ENCODE data around the gene MYL3.
"Not testable (repeated sequence)": the region's sequence is repeated elsewhere in the genome, so short reads cannot be mapped to it uniquely, and the experiment has no call there.

MYL3 gene

DNA sequence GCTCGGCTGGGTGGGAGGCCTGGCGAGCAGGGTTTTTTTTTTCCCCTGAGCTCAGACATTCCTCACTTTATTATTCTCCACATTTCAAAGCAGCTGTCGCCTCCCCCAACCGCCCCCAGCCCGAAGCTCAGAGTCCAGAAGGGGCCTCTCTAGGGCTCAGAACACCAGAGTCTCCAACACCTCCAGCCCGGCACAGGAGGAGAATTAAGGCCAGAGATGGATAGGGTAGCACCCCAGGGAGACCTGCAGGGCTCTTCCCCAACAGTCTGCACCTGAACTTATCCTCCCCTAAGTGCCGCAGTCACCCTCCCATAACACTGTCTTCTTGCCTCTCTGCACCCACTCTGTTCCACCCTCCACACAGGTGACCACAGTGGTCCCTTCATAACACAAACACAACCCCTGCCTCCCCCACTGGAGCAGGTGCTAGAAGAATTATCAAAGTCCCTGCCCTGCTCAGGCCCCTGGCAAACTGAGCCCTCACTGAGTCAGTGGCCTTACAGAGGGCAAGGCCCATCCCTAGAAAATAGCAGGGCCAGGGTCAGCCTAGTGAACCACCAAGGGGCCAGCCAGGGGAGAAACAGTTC is 14.1 kb downstream of the MYL3 start:
- DNase-seq = no peak

DNA sequence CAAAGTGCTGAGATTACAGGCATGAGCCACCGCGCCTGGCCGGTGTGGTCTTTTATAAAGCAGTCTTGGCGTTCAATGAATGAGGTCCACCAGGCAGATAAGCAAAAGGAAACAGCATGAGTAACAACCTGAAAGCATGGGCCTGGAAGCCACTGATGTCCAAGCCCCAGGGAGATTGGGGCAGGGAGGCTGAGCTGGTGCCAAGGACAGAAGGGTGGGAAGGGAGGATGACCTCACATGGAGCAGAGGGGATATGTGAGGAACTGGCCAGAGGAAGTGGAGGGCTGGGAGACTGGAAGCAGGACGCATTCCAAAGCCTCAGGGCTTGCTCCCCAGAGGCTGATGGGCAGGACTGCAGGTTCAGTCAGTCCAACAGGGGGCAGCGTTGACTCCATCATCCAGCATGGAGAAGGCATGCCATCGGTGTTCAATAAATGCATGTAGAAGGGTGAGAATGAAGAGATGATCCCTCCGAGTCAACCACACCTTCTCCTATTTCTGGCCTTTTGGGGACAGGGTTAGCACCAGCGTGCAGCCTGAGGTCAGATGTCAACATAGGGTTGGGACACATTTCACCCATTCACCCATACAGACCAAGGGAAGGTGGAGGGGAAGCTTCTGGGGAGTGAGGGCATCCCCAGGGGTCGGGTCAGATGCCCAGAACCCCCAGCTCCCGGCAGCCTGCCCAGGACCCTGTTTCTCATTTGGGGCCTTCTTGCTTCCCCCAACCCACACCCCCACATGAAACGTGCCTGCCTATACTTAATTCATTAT is 14.8 kb downstream of the MYL3 start:
- DNase-seq = peak; percentile 29

DNA sequence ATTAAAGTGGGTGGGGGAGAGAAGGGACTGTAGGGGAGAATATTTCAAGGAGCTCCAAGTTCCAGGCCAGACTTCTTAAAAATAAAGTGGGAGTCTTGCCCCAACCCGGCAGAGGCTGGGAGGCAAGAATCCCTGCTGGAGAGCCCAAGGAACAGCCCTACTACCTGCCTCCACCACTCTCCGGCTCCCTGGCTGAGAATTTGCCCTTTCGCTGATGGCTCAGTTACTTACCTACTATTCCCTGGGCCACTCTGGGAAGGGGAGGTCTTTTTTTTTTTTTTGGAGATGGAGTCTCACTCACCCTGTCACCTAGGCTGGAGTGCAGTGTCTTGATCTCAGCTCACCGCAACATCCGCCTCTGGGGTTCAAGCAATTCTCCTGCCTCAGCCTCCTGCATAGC is 15.5 kb downstream of the MYL3 start:
- no peak for DNase-seq

DNA sequence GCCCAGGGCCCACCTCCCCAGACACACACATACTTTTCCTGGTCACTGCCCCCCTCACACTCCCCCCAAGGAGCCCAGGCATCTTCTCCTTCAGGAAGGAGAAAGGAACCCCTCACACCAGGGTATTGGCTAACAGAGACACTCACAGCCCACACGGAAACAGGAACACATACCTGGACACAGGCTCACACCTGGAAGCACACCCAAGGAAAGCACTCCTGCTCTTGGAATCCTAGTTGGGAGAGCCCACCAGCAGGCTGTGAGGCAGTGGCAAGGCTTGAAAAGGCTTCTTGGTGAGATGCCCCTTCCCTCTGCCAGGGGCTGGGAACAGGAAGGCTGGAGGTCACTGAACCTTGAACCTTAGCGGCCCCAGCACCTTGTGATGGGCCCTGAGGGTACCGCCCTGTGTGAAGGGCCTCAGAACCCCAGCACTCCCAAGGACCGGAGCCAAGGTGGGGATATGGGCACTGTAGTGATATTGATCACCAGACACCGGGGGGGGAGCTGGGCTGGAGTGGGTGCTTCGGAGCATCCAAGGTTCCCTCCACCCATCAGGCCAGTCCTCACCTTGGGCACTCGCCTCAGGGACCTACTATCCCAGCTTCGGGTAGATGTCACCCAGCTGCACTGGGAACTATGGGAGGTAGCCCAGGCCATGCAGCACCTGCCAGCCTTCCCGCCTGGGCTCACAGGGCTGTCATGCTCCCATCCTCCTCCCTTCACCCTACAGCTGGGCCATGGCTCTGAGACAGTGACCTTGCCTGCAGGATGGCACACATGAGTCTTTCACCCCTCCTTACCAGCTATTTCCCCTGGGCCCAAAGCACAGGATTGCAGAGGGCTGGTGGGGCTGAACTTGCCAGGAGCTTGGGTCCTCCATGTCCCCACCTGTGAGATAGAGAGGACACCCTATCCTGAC is 16.4 kb downstream of the MYL3 start:
- no peak for DNase-seq

DNA sequence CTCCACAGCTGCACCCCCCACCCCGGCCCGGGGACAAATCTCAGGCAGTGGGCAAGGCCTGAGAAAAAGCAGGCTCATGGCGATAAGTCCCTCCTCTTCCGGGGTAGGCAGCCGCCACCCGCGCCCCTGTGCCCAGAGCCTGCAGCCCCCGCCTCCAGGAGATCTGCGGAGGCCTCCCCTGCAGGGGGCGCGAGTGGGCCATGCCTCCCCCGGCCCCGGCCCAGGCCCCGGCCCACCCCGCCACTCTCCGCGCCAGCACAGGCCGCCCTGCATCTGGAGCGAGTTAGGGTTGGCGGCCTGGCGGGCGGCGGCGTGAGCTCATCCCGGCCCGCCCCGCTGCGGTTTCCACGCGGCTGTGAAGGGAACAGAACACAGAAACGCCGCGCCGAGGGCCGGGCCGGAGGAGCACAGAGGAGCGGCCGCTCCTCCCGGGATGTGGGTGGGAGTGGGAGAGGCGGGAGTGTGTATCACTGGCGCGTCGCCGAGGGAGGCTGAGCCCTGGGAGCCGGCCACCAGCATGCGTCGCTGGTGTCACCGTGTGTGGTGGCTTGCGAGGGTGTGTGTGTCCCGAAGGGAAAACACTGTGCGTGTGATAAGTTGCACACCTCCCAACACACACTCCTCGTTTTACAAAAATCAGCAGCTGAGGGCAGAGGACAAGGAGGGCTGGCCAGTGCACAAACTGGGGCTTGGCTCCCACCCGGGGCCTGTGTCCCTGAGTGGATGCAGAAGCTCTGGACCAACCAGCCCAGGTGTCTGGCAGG is 17.2 kb downstream of the MYL3 start:
- DNase-seq = peak; percentile 82

DNA sequence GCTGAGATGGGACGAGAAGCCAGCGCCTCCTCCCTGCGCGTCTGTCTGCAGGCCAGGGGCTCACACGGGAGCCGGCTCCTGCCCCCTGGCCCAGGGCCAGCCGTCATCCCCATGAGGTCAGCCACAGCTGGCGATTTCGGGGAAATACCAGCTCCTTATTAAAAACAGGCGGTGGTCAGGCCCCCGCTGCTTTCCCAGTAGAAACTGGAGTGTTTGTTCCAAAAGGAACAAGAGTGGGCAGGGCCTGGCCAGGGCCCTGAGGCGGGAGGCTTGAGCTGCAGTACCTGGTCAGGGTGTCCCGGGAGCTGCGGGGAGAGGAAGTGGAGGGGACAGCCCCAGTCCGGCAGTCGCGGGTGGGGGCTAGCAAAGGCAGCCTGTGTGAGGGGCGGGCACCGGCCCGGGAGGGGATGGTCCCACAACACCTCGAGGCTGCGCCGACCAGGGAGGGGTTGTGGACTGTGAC is 17.8 kb downstream of the MYL3 start:
- DNase-seq = peak; percentile 50

DNA sequence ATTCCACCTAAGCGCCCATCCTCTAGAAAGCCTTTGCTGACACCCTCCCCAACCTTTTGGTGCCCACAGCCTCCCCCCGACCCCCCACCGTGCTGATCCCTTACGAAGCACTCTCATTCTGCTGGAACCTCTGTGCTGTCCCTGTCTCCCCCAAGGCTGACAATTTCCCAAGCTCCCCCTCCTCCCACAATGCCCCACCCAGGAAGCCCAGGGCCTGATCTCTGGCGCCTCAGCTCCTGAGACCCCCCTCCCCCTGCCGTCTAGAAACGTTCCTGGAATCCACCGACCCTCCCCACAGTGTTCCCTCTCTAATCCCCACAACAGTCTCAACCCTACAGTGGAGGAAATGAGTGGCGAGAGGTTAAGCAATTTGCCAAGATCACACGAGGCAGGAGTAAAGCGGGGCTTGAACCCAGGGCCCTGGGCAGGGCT is 18.3 kb downstream of the MYL3 start:
- DNase-seq = no peak

DNA sequence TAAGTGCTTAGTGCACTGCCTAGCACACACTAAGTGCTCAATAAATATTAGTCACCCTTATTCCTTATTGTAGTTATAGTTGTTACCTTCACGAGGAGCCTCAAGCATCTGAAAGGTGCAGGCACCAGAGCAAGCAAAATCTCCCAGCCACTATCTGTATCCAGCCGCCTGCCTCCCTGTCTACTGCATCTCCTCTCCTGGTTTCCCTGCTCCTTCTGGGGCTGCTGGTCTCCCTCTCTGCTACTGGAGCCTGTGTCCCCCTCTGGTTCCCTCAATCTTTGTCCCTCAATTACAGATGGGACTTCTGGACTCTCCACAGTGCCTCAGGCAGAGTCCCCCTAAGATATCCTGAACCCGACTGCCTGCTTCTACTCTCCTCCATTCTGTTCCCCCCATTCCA is 18.8 kb downstream of the MYL3 start:
- DNase-seq = no peak

DNA sequence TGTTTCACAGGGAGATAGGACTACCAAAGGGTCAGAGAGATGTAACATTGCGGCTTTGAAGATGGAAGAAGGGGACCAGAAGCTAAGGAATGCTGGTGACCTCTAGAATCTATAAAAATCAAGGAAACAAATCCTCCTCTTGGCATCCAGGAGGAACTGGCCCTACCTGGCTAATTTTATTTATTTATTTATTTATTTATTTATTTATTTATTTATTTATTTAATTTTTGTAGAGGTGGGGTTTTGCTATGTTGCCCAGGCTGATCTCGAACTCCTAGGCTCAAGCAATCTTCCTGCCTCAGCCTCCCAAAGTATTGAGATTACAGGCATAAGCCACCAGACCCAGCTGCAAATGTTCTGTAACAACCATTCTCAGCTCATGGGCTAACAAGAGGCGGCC is 19.7 kb downstream of the MYL3 start:
- no peak for DNase-seq

DNA sequence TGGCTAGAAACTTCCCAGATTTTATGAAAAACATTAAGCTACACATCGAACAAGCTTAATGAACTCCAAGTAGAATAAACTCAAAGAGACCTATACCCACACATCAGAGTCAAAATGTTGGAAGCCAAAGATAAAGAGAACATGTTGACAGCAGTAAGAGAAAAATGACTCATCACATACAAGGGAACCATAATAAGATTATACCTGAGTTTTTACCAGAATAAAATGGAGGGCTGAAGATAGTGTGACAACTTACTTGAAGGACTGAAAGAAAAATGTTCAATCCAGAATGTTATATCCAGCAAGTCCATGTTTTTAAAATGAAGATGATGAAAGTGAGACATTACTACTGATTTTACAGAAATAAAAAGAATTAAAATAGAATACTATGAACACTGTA is 22.8 kb downstream of the MYL3 start:
- no peak for DNase-seq

DNA sequence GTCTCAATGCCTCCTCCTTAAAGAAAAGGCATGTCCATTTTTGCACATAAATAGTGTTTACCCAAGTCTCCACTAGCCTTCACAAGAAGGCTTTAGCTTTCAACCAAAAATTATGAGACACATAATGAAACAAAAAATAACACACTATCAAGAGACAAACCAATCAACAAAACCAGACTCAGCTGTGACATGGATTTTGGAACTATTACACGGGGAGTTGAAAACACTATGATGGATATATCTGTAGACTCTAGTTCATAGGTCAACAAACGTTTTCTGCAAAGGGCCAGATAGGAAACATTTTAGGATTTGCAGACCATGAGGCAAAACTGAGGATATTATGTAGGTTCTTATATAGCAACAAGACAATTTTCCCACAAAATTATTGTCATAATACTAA is 24.9 kb downstream of the MYL3 start:
- DNase-seq = no peak

DNA sequence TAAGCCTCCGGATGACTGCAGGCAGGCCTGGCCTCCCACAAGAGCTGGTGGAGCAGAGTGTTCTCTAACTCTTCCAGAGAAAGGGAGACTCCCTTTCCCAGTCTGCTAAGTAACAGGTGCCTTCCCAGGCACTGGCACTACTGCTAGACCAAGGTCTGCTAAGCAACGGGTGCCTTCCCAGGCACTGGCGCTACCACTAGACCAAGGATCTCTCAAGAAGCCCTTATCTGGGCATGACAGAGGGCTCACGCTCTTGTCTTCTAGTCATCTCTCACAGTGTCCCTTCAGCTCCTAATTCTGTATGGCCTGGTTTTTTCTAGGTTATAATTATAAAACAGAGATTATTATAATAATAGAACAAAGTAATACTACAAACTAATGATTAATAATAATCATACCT is 27.8 kb downstream of the MYL3 start:
- DNase-seq = no peak

DNA sequence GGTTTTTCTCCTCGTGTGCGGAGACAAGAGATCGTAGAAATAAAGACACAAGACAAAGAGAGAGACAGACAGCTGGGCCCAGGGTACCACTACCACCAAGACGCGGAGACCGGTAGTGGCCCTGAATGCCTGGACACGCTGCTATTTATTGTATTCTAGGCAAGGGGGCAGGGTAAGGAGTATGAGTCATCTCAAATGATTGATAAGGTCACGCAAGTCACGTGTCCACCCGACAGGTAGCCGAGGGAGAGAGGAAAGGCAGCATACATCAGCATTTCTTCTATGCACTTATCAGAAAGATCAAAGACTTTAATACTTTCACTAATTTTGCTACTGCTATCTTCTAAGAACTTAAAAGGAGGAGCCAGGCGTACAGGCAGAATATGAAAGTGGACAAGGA is 28.2 kb downstream of the MYL3 start:
- no peak for DNase-seq

DNA sequence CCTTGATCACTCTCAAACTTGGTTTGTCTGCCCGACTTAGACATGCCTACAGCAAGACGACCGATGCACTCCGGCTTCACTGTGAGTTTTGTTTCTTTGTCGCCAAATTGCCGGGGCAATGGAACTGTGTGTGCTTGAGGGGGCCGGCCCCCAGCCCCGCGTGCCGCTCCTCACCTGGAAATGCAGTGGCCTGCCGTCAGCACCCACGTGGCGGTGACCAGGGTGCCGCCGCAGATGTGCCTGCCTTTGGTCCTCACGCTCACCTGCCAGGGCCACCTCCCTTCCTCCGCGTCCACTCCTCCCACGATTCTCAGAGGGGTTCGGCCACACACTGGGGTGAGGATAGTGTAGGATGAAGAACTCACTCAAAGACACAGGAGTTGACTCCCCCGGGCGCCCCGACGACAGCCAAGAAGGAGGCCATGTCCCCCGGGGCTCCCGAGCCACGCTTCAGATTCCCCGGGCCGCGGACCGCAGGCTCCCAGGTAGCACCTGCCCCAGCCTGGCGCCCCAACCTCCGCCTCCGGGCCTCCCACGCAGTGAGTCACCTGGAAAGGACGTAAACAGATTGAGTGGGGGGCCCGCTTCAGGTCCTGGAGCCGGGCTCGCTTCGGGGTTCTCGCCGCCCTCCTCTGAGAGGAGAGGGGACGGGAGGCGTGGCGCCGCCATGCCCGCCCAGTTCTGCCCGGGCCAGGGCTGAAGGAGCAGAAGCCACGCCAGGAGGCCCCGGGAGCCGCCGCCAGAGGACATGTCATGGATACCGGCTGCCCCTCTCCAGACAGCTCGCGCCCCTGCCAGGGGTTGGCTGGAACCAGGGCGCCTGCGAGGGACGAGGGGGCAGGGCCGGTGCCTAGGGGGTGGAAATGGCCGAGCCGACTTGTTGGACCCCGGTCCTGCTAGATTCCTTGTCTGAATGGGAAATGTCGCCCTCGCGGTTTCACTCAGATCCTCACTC is 29.6 kb downstream of the MYL3 start:
- no peak for DNase-seq

DNA sequence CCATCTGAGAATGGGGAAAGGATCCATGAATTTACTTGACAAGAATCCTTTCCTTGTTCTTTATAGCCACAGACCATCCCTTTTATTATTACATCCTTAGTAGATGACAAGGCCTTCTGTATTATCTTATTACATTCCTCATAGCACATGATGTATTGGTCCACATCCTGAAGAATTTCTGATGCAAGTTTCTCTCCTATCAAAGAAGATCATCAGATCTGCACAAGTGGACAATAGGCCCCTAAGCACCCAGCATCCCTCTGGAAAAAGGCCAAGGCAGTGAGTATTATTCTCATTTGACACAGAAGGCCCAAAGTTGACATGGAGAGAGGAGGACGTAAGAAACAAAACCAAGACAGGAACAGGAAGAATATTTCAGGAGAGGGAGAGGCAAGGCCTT is 31.4 kb downstream of the MYL3 start:
- DNase-seq = no peak

DNA sequence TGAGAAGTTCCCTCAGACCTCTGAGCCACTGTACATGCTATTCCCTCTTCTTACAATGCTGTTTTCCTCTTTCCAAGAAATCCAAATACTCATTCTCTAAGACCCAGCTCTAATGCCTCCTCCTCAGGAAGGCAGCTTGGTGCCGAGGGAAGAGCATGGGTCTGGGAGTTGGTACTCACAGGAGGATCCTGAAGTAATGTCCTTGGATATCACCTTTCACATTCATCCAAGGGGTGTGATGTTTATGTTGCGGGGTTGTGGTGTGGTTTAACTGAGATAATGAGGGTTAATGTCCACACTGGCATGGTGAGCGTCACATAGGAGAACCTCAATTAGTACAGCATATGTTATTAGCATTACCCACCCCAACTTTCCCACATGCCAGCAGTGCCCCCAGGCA is 31.9 kb downstream of the MYL3 start:
- no peak for DNase-seq

DNA sequence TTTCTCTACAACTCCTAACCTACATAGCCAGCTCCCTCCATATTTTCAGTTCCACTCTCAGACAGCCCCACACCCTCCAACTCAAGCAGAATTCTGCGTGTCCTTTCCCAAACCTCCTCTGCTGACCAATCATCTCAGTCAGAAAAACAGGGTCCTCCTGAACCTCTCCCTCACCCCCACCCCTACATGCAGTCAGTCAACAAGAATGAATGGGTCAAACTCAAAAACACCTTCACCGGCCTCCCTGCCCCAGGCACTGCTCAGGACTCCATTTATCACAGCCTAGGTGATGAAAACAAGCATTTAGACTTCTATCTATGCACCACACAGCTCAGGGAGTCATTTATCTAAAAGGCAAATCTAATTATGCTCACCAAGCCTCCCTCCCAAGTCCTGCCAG is 32.4 kb downstream of the MYL3 start:
- no peak for DNase-seq

DNA sequence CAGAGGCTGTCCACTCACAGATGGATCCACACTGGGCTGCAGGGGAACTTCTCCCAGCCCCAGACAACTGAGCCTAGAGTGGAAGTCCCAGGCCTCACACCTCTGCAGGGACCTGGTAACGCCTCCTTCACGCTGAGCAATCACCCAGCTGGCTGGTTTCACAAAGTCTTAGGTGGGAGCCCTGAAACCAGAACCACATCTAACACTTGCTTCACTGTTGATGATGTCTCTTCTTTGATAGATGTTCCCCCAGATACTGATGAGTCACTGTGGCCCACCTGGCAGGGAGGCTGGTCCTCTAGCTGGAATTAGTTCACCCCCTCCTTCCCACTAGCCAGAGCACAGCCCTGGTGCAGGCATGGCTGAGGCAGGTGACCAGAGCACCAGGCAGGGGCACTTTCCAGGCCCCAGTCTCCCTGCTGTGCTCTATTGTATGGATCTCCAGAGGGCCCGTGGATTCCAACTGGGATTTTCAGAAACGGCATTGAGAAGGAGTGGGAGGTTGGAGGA is 33.5 kb downstream of the MYL3 start:
- no peak for DNase-seq

DNA sequence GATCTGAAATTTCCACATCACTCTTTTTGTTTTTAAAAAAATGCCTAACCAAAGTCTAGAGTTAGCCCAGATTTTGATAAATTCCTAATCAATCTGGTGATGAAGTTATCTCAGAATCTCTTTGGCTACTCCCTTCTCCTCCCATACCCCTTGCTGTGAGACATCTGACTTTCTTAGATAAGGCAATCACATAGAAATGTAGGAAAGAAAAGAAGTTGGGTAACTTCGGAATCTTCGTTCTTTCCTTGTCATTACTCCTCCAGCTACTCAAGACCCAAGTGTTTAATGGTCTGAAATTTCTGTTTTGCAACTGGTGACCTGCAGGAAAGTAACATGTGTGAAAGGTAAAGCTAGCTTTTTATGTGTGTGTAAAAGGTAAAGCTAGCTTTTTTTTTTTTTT is 37.8 kb downstream of the MYL3 start:
- DNase-seq = no peak

DNA sequence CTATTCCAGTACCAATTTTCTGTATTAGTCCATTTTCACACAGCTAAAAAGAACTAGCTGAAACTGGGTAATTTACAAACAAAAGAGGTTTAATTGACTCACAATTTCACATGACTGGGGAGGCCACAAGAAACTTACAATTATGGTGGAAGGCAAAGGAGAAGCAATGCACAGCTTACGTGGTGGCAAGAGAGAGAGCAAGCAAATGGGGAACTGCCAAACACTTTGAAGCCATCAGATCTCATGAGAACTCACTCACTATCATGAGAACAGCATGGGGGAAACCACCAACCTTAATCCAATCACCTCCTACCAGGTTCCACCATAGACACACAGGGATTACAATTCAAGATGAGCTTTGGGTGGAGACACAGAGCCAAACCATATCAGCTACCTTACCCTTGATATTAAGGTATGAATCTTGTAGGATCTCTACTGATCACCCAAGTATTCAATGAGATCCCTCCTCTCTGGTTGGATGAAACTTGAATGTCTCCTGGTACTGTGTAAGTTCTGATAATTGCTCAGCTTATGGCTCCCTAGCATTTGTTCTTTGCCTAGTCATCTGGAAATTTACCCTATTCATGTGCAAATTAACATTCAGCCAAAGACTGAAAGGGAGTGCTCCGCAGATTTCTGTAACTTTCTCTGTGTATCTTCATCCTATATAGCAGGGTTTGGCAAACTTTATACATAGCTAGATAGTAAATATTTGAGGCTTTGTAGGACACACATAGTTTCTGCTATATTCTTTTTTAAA is 38.9 kb downstream of the MYL3 start:
- no peak for DNase-seq

DNA sequence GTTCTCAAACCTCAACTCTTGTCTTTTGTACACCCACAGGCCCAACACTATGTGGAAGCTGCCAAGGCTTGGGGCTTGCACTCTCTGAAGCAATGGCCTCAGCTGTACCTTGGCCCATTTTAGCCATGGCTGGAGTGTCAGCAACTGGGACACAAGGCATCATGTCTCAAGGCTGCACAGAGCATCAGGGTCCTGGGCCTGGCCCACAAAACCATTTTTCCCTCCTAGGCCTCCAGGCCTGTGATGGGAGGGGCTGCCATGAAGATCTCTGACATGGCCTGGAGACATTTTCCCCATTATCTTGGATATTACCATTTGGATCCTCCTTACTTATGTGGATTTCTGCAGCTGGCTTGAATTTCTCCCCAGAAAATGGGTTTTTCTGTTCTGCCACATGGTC is 39.9 kb downstream of the MYL3 start:
- DNase-seq = not testable (repeated sequence)
